A673 (cell line): ENCODE measurements around the gene CAMK4. TPM values are rescaled to one million over a fixed set of nuclear protein-coding genes. Genes with fewer than 3 reads are reported as not detected.

Source experiments
- BruUV-seq: library from RNA; stranded (reverse); fragments of 400-500 nt; replicated peaks from 2 replicates; lab custom pipeline; 2021; lab: Mats Ljungman, UMichigan
- CTCF ChIA-PET: fragments of 300-600 bp; sonication (Branson Sonifier 250); formaldehyde crosslinking; loops from one replicate; lab custom pipeline; 2022; ENCODE audit warnings: antibody characterized with exemption; lab: Charles Lee
- POLR2A ChIA-PET: fragments of 300-600 bp; sonication (Branson Sonifier 250); formaldehyde crosslinking; loops from one replicate; lab custom pipeline; 2022; ENCODE audit warnings: antibody characterized with exemption; ENCODE audit not compliant: low non-redundant PET; lab: Charles Lee
- DNase-seq: peaks from one replicate; pipeline ENCODE4 v3.0.0-alpha.2; 2015; ENCODE audit warnings: low spot score
- H3K27ac ChIP-seq: fragments of 200-600 bp; sonication (generic); 2 replicates; pipeline ENCODE4 v1.5.1; 2016; ENCODE audit warnings: mixed run types, low read depth, mild to moderate bottlenecking, mixed read lengths, antibody characterized with exemption, low read length; ENCODE audit not compliant: poor library complexity, severe bottlenecking
- H3K27me3 ChIP-seq: fragments of 200-600 bp; sonication (generic); replicated peaks from 2 replicates; pipeline ENCODE4 v1.6.1; 2017; ENCODE audit warnings: mixed run types, low read depth, mild to moderate bottlenecking, mixed read lengths, antibody characterized with exemption, low read length; ENCODE audit not compliant: insufficient read depth, poor library complexity
- H3K36me3 ChIP-seq: fragments of 200-600 bp; sonication (generic); 2 replicates; pipeline ENCODE4 v1.6.1; 2016; ENCODE audit warnings: mixed run types, mild to moderate bottlenecking, mixed read lengths, antibody characterized with exemption, low read length; ENCODE audit not compliant: insufficient read depth, poor library complexity, severe bottlenecking
- H3K4me1 ChIP-seq: fragments of 200-600 bp; sonication (generic); 2 replicates; pipeline ENCODE4 v1.6.1; 2017; ENCODE audit warnings: mixed run types, mild to moderate bottlenecking, mixed read lengths, antibody characterized with exemption, low read length; ENCODE audit not compliant: insufficient read depth, poor library complexity, severe bottlenecking
- H3K4me3 ChIP-seq: fragments of 200-600 bp; sonication (generic); 2 replicates; pipeline ENCODE4 v1.5.1; 2016; ENCODE audit warnings: low read depth, mixed run types, mild to moderate bottlenecking, mixed read lengths, low read length; ENCODE audit not compliant: poor library complexity, severe bottlenecking
- H3K9me3 ChIP-seq: fragments of 200-600 bp; sonication (generic); 2 replicates; pipeline ENCODE4 v1.6.1; 2016; ENCODE audit warnings: mixed run types, low read depth, mild to moderate bottlenecking, mixed read lengths, antibody characterized with exemption, low read length; ENCODE audit not compliant: poor library complexity, severe bottlenecking
- CTCF ChIP-seq: fragments of 300-800, 200-600 bp; sonication (generic); conservative IDR thresholded peaks from 2 replicates; pipeline ENCODE4 v1.5.1; 2017; ENCODE audit warnings: low read depth, mild to moderate bottlenecking, antibody characterized with exemption, low read length, moderate library complexity, mixed read lengths
- EZH2 ChIP-seq: fragments of 200-600 bp; sonication (generic); IDR thresholded peaks from 2 replicates; pipeline ENCODE4 v1.6.1; 2017; ENCODE audit warnings: borderline replicate concordance, low read depth, mild to moderate bottlenecking, mixed read lengths, antibody characterized with exemption, low read length; ENCODE audit not compliant: poor library complexity, severe bottlenecking
- intact Hi-C: fragments of 100-400 bp; cut with micrococcal nuclease; formaldehyde crosslinking; loops from one replicate; pipeline ENCODE4 v1.10.0; 2022; ENCODE audit not compliant: unreplicated experiment
- total RNA-seq: library from RNA; stranded (reverse); gene quantifications from 2 replicates; pipeline ENCODE4 v1.2.3, GENCODE V29; 2021

Gene CAMK4
- total RNA-seq, 1 experiment from 2014 or later: 0.88 TPM

- Histone ChIP-seq H3K27ac (no peak overlapping the region), H3K9me3 (no peaks in the 10 kb centered on the region), H3K27me3 (peaks cover 15% of the 10 kb centered on the region), H3K4me3 (no peak overlapping the region), H3K4me1 (no peaks in the 10 kb centered on the region), H3K36me3 (no peaks in the 10 kb centered on the region)
- intact Hi-C loops: no loop called here
- BruUV-seq: no TSS peak
- ChIA-PET CTCF (interaction anchor here (0.5 kb wide), 1 partner anchor 223 kb away, joined by 3 read pairs; no protein-coding TSS in a partner anchor), POLR2A (no interaction called here)
- TF ChIP-seq EZH2: no peak
- no peak for TF ChIP-seq CTCF
- no peak for DNase-seq
These were observed 6.0 kb downstream of the CAMK4 start for GRCh38 chr5:111229871-111230810.

- H3K27me3 ChIP-seq: peaks cover 11% of the 10 kb centered on the region
- BruUV-seq: no TSS peak
- no peaks in the 10 kb centered on the region for H3K36me3 ChIP-seq
- no peaks in the 10 kb centered on the region for H3K4me1 ChIP-seq
- intact Hi-C loops: no loop called here
- no peak for DNase-seq
- TF ChIP-seq EZH2: no peak
- TF ChIP-seq CTCF: no peak
- POLR2A ChIA-PET: no interaction called here
- no peak overlapping the region for H3K27ac ChIP-seq
- CTCF ChIA-PET: no interaction called here
- no peaks in the 10 kb centered on the region for H3K9me3 ChIP-seq
- no peak overlapping the region for H3K4me3 ChIP-seq
These were observed 6.9 kb downstream of the CAMK4 start for GRCh38 chr5:111231119-111231518.

GRCh38 chr5:111232311-111233051 is 8.3 kb downstream of the CAMK4 start:
- CTCF ChIA-PET: no interaction called here
- Histone ChIP-seq H3K27ac (no peak overlapping the region), H3K27me3 (peaks cover 7% of the 10 kb centered on the region), H3K36me3 (no peaks in the 10 kb centered on the region), H3K4me3 (no peak overlapping the region), H3K4me1 (no peaks in the 10 kb centered on the region), H3K9me3 (no peaks in the 10 kb centered on the region)
- no TSS peak for BruUV-seq
- intact Hi-C loops: no loop called here
- no peak for DNase-seq
- TF ChIP-seq EZH2 (no peak), CTCF (no peak)
- POLR2A ChIA-PET: no interaction called here
